ENCODE results near the gene PRAMEF12.

GRCh38 chr1:12778907-12779306 is 5.4 kb downstream of the PRAMEF12 start:
- TF ChIP-seq, protein P1, sequence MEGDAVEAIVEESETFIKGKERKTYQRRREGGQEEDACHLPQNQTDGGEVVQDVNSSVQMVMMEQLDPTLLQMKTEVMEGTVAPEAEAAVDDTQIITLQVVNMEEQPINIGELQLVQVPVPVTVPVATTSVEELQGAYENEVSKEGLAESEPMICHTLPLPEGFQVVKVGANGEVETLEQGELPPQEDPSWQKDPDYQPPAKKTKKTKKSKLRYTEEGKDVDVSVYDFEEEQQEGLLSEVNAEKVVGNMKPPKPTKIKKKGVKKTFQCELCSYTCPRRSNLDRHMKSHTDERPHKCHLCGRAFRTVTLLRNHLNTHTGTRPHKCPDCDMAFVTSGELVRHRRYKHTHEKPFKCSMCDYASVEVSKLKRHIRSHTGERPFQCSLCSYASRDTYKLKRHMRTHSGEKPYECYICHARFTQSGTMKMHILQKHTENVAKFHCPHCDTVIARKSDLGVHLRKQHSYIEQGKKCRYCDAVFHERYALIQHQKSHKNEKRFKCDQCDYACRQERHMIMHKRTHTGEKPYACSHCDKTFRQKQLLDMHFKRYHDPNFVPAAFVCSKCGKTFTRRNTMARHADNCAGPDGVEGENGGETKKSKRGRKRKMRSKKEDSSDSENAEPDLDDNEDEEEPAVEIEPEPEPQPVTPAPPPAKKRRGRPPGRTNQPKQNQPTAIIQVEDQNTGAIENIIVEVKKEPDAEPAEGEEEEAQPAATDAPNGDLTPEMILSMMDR (IDR thresholded peaks at IDR 0.05): no peak
- TF ChIP-seq EZH2 (IDR thresholded peaks at IDR 0.05): no peak
- no peak for TF ChIP-seq EZH2phosphoT487 (IDR thresholded peaks at IDR 0.05)

All from neural progenitor cell (in vitro differentiated cells).